ENCODE measurements around the gene LAIR1. TPM values are rescaled to one million over a fixed set of nuclear protein-coding genes. Genes with fewer than 3 reads are reported as not detected.

LAIR1 gene
- total RNA-seq, 1 experiment from 2014 or later, result 0.12 TPM

GRCh38 chr19:54317108-54317964, 47.4 kb downstream of the LAIR1 start:
- no peak for DNase-seq (ENCODE audit: low read depth)

- DNase-seq (ENCODE audit: low read depth), result no peak
These were observed 48.0 kb downstream of the LAIR1 start for GRCh38 chr19:54316746-54317107.

- DNase-seq (ENCODE audit: low read depth), result no peak
These were observed 48.8 kb downstream of the LAIR1 start for GRCh38 chr19:54315956-54316355.

GRCh38 chr19:54312436-54313377, 52.0 kb downstream of the LAIR1 start, which contains the start of gene LILRA5:
Gene LILRA5, minus strand, starts transcription at chr19:54313166. Its CDS starts 147 bp downstream, at chr19:54313019.
- no peak for DNase-seq (ENCODE audit: low read depth)

GRCh38 chr19:54312011-54312410, 52.7 kb downstream of the LAIR1 start:
- no peak for DNase-seq (ENCODE audit: low read depth)

- DNase-seq (ENCODE audit: low read depth), result no peak
These were observed 53.2 kb downstream of the LAIR1 start for GRCh38 chr19:54311486-54311885.

- DNase-seq (ENCODE audit: low read depth), result no peak
These were observed 54.2 kb downstream of the LAIR1 start for GRCh38 chr19:54310543-54310942.

GRCh38 chr19:54309811-54310210, 54.9 kb downstream of the LAIR1 start:
- DNase-seq (ENCODE audit: low read depth), result no peak

GRCh38 chr19:54307389-54308020, 57.2 kb downstream of the LAIR1 start:
- DNase-seq (ENCODE audit: low read depth), result no peak

- DNase-seq (ENCODE audit: low read depth), result no peak
These were observed 59.6 kb downstream of the LAIR1 start for GRCh38 chr19:54305141-54305540.

- no peak for DNase-seq (ENCODE audit: low read depth)
These were observed 62.5 kb downstream of the LAIR1 start for GRCh38 chr19:54302257-54302656.

Other genes with a start within 250 kb of the LAIR1 start
- gene TFPT, start 249.3 kb downstream of the LAIR1 start, total RNA-seq (2014; rRNA removed; shearing (Covaris generic)), result 50.2 and 66.2 TPM in 2 replicates
- 51.8 and 71.3 TPM in 2 replicates for gene PRPF31, start 249.2 kb downstream of the LAIR1 start, total RNA-seq (2014; rRNA removed; shearing (Covaris generic))
- 9.6 and 12.3 TPM in 2 replicates for gene CNOT3, start 227.2 kb downstream of the LAIR1 start, total RNA-seq (2014; rRNA removed; shearing (Covaris generic))
- 13.1 and 15.4 TPM in 2 replicates for gene LENG1, start 205.2 kb downstream of the LAIR1 start, total RNA-seq (2014; rRNA removed; shearing (Covaris generic))
- gene TMC4, start 191.8 kb downstream of the LAIR1 start, total RNA-seq (2014; rRNA removed; shearing (Covaris generic)), result 3.8 TPM in 1 of 2 replicates, not detected in the other
- 174 and 183 TPM in 2 replicates for gene MBOAT7, start 175.4 kb downstream of the LAIR1 start, total RNA-seq (2014; rRNA removed; shearing (Covaris generic))
- 125 and 166 TPM in 2 replicates for gene TSEN34, start 173.6 kb downstream of the LAIR1 start, total RNA-seq (2014; rRNA removed; shearing (Covaris generic))
- 1,692 and 2,035 TPM in 2 replicates for gene RPS9, start 164.1 kb downstream of the LAIR1 start, total RNA-seq (2014; rRNA removed; shearing (Covaris generic))
- not detected in 2 replicates for gene LILRB3, start 141.9 kb downstream of the LAIR1 start, total RNA-seq (2014; rRNA removed; shearing (Covaris generic))
- gene LILRA6, start 122.1 kb downstream of the LAIR1 start, total RNA-seq (2014; rRNA removed; shearing (Covaris generic)), result not detected in 2 replicates
- gene LILRB5, start 107.7 kb downstream of the LAIR1 start, total RNA-seq (2014; rRNA removed; shearing (Covaris generic)), result not detected in 2 replicates
- gene LILRB2, start 83.8 kb downstream of the LAIR1 start, total RNA-seq (2014; rRNA removed; shearing (Covaris generic)), result not detected in 2 replicates
- gene LILRA5, start 51.8 kb downstream of the LAIR1 start, total RNA-seq (2014; rRNA removed; shearing (Covaris generic)), result not detected in 2 replicates
- not detected in 2 replicates for gene LILRA4, start 25.8 kb downstream of the LAIR1 start, total RNA-seq (2014; rRNA removed; shearing (Covaris generic))
- gene TTYH1, start 50.5 kb upstream of the LAIR1 start, total RNA-seq (2014; rRNA removed; shearing (Covaris generic)), result not detected in 2 replicates
- gene LENG8, start 84.3 kb upstream of the LAIR1 start, total RNA-seq (2014; rRNA removed; shearing (Covaris generic)), result 7.1 and 9.0 TPM in 2 replicates
- gene LENG9, start 98.8 kb upstream of the LAIR1 start, total RNA-seq (2014; rRNA removed; shearing (Covaris generic)), result 0.88 and 1.4 TPM in 2 replicates
- 1.1 and 1.7 TPM in 2 replicates for gene CDC42EP5, start 108.4 kb upstream of the LAIR1 start, total RNA-seq (2014; rRNA removed; shearing (Covaris generic))
- not detected in 2 replicates for gene LAIR2, start 137.9 kb upstream of the LAIR1 start, total RNA-seq (2014; rRNA removed; shearing (Covaris generic))
- not detected in 2 replicates for gene LILRA2, start 208.9 kb upstream of the LAIR1 start, total RNA-seq (2014; rRNA removed; shearing (Covaris generic))
- not detected in 2 replicates for gene LILRA1, start 228.7 kb upstream of the LAIR1 start, total RNA-seq (2014; rRNA removed; shearing (Covaris generic))